Measurements from ENCODE around the gene GPC6.

The GPC6 gene

DNA sequence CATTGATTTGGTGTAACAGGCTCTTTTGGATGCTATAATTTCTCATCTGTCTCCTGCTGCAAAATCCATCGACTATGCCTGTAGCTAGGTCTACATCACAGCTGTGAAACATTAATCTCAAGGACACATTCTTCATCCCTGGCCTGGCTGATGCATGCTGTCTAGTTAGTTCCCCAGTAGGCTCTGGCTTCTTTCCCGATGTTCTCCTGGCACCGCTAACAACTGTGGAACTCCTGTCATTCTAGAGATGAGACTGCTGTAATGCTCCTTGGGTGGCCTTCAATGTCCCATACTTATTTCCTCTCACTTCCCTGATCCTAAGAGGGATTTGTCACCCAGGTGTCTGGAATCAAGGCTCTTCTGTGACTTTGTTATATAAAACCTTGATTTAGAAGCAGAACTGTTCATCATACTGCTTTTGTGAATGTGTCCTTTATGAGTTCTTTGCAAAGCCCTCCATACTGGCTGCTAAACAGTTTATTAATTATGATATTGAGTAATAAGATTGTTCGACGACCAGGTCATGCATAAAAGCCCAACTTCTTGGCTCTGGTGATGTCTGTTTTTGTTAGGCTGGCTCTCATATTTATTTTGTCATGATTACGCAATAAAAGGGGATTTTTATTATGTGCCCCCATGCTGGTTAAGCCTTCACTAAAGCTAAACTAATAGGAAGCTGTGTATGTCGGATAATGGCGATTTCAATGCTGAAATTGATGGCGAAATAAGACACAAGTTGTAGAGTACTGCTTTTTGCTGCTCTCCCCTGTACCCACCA lies 1025.4 kb downstream of the GPC6 start:
- Mint-ChIP-seq H3K27ac (no peak overlapping the region), H3K27me3 (peaks cover 5% of the 10 kb centered on the region), H3K36me3 (ENCODE audit: low read depth) (no peaks in the 10 kb centered on the region), H3K9me3 (peaks cover 10% of the 10 kb centered on the region), H3K4me1 (peaks cover 19% of the 10 kb centered on the region), H3K4me3 (no peak overlapping the region)
- DNase-seq (no peak), ATAC-seq (no peak)

DNA sequence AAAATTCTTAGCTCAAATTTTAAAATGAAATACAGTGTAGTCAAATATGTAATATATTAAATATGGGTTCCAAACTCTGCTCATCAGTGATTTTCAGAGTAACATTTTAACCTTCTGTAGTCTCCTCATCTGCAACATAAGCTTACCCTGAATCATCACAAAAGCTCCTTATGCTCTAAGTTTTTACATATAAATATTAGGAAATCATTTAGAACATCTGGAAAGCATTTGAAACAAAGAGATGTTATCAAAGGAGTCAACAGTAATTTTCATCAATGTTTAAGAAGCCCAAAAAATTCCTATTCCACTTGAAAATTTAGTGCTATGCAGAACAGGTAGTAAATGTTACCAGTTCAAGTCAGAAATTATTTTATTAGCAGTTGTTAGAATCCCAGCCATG lies 1028.1 kb downstream of the GPC6 start:
- ATAC-seq (no peak), DNase-seq (no peak)
- H3K4me3 Mint-ChIP-seq = no peak overlapping the region
- H3K27me3 Mint-ChIP-seq = peaks cover 4% of the 10 kb centered on the region
- no peaks in the 10 kb centered on the region for H3K36me3 Mint-ChIP-seq (ENCODE audit: low read depth)
- H3K27ac Mint-ChIP-seq = no peak overlapping the region
- peaks cover 7% of the 10 kb centered on the region for H3K9me3 Mint-ChIP-seq
- H3K4me1 Mint-ChIP-seq = peaks cover 3% of the 10 kb centered on the region

DNA sequence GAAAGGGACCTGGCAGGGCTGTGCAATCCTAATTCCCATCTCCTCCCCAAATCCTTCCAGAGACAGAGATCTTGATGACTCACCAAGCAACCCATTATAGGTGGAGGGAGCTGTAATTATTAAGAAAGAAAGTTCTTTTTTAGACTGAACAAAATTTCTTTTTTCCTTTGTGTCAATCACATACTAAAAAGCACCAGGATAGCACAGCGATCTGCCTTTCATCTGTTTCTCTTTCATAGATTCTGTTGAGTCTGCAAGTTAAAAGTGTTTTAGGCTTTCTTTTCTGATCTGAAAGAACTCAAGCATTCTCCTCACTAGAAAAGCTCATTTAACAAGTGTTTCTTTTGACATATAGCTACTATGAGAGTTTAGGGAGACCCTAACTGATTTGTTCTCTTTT lies 1030.1 kb downstream of the GPC6 start:
- Mint-ChIP-seq H3K27me3 (no peaks in the 10 kb centered on the region), H3K27ac (no peak overlapping the region), H3K36me3 (ENCODE audit: low read depth) (no peaks in the 10 kb centered on the region), H3K4me3 (no peak overlapping the region), H3K4me1 (peaks cover 3% of the 10 kb centered on the region), H3K9me3 (peaks cover under 1% of the 10 kb centered on the region)
- ATAC-seq (no peak), DNase-seq (no peak)

DNA sequence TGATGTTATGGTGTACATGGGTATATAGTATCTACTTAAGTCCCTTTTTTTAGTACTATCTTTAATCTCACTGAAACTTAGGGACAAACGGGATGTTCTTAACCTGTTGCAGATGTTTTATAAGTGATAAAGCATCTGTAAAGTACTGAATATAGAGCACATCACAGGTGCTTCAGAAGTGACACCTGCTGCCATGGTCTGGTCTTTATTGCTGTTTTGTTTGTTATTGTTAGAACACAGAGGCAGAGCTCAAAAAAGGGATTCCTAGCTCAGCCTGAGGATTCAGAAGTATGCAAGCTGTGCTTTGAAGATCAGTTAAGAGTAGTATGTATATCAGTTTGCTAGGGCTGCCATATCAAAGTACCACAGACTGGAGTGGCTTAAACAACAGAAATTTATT lies 1033.4 kb downstream of the GPC6 start:
- H3K27me3 Mint-ChIP-seq = no peaks in the 10 kb centered on the region
- peaks cover 7% of the 10 kb centered on the region for H3K4me1 Mint-ChIP-seq
- no peak overlapping the region for H3K4me3 Mint-ChIP-seq
- H3K36me3 Mint-ChIP-seq (ENCODE audit: low read depth) = no peaks in the 10 kb centered on the region
- ATAC-seq = no peak
- no peak for DNase-seq
- peaks cover 4% of the 10 kb centered on the region for H3K9me3 Mint-ChIP-seq
- H3K27ac Mint-ChIP-seq = no peak overlapping the region

DNA sequence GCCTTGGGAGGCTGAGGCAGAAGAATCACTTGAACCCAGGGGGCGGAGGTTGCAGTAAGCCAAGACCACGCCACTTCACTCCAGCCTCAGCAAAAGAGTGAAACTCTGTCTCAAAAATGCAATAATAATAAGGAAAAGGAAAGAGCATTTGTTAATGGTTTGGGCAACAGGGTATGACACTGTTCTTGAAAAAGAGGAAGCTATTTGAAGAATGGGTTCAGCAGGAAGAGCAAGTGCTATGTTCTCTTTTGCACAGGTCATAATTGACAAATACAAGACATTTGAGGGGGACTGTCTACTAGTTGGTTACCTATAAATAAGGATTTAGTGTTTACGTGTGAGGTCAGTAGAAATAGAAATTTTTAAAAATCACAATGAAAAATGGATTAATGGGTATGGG lies 1034.6 kb downstream of the GPC6 start:
- Mint-ChIP-seq H3K4me1 (peaks cover 8% of the 10 kb centered on the region), H3K9me3 (peaks cover 4% of the 10 kb centered on the region), H3K36me3 (ENCODE audit: low read depth) (no peaks in the 10 kb centered on the region), H3K27me3 (no peaks in the 10 kb centered on the region), H3K4me3 (no peak overlapping the region), H3K27ac (no peak overlapping the region)
- ATAC-seq (no peak), DNase-seq (no peak)

DNA sequence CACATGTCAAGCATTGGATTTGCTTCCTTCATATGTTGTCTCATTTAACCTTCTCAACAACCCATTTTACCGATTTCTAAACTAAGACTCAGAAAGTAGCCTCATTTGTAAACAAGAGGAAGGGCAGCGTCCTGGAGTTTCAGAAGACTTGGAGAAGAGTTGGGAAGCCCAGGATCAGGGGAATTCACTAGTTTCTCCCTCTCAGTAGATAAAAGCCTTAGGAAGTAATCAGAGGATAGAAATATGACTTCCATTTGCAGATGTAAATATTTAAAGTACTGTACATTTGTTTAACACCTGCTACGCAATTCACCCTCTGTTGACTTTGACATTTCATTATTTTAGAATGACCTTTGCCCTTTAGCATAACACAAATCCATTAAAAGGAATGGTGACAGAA lies 1036.4 kb downstream of the GPC6 start:
- ATAC-seq (no peak), DNase-seq (no peak)
- Mint-ChIP-seq H3K27ac (no peak overlapping the region), H3K27me3 (no peaks in the 10 kb centered on the region), H3K4me1 (peaks cover 8% of the 10 kb centered on the region), H3K4me3 (no peak overlapping the region), H3K36me3 (ENCODE audit: low read depth) (no peaks in the 10 kb centered on the region), H3K9me3 (peaks cover 4% of the 10 kb centered on the region)

DNA sequence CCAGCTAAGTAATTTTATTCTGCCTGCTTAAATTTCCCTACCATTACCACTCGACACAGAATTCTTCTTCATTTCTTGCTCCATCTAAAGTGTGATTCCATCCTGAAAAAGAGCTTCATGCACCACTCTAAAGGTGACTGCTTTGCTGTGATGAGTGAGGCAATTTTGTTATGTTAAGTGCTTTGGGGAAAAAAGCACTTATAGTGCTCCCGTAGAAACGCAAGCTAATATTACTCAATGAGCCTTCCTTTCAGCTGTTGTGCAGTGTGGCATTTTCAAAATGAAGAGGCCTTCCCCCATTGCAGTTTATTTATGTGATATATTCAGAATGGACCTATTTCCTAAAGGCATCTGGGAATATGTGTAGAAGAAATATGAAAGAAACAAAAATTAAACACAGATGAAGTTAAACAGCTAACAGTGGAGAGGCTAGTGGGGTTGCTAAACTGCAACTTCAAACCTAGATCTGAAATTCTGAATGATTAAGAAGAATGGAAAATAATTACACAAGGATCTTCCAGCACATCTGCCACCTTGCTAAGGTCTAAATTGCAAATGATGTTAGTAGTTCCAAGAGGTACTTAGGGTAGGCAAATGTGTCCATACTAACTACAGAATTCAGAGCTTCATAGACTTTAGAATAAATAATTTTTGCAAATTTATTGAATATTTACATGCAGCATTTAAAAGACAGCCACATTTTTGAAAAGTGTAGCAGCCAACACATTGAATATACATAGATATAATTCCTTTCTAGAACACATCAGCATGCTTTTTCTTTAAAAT lies 1041.2 kb downstream of the GPC6 start:
- Mint-ChIP-seq H3K4me3 (no peak overlapping the region), H3K27me3 (no peaks in the 10 kb centered on the region), H3K27ac (no peak overlapping the region), H3K4me1 (peaks cover 4% of the 10 kb centered on the region), H3K9me3 (no peaks in the 10 kb centered on the region), H3K36me3 (ENCODE audit: low read depth) (no peaks in the 10 kb centered on the region)
- ATAC-seq (no peak), DNase-seq (no peak)

DNA sequence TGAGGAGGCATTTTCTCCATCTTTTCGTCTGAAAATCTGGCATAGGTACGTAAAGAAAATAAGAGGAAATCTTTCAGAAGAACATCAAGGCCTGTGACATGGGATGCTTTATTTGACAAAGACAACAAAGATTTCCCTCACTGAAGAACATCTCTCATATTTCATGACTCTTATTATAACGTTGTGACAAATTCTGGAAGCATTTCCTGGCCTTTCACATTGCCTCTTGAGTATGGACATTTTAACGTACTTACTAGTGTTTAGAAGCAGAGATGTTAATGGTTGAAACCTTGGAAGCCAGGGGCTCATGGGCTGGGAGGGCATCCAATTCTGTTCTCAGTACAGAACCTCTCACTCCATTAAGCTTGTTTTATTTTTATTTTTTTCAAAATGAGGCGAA lies 1042.1 kb downstream of the GPC6 start:
- Mint-ChIP-seq H3K27ac (no peak overlapping the region), H3K27me3 (no peaks in the 10 kb centered on the region), H3K4me3 (no peak overlapping the region), H3K36me3 (ENCODE audit: low read depth) (no peaks in the 10 kb centered on the region), H3K4me1 (peaks cover 4% of the 10 kb centered on the region), H3K9me3 (no peaks in the 10 kb centered on the region)
- ATAC-seq (no peak), DNase-seq (no peak)

DNA sequence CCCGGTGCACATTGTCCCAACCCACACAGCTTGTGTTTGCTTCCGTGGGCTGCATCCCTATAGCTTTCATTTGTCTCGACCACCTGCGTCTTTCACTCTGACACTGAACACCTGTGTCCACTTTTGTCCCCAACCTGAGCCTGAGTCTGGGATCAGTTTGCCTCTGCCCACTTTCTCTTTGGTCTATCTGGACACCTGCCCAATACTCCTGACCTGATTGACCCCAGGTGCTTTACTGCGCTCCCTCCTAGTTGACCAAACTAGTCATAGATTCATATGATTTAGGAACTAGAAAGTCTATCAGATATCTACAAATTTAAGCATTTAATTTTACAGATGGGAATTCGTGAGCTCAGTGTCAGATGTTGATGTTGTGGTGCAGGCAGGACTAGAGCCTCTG lies 1043.0 kb downstream of the GPC6 start:
- Mint-ChIP-seq H3K36me3 (ENCODE audit: low read depth) (no peaks in the 10 kb centered on the region), H3K27ac (no peak overlapping the region), H3K9me3 (no peaks in the 10 kb centered on the region), H3K4me1 (peaks cover 4% of the 10 kb centered on the region), H3K4me3 (no peak overlapping the region), H3K27me3 (no peaks in the 10 kb centered on the region)
- ATAC-seq = no peak
- no peak for DNase-seq

DNA sequence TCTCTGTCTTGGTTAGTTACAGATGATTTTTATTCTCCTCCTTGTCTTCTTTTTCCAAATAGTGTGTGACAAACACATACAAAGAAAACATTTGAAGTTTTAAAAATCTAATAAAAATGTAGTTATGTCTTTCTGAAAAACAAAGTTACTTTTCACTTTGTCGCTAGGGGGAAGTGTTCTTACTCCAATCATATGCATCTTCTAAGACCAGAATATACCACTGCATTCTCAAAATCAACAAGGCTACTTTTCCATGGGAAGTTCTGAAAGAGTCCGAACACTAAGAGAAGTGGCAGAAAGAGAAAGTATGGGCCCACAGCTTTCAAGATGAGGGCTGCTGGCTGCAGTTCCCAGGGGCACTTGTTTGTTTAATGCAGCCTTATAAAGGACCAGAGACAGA lies 1043.9 kb downstream of the GPC6 start:
- no peak for ATAC-seq
- H3K27ac Mint-ChIP-seq = no peak overlapping the region
- no peak for DNase-seq
- H3K9me3 Mint-ChIP-seq = no peaks in the 10 kb centered on the region
- no peaks in the 10 kb centered on the region for H3K27me3 Mint-ChIP-seq
- H3K36me3 Mint-ChIP-seq (ENCODE audit: low read depth) = no peaks in the 10 kb centered on the region
- peaks cover 2% of the 10 kb centered on the region for H3K4me1 Mint-ChIP-seq
- no peak overlapping the region for H3K4me3 Mint-ChIP-seq

DNA sequence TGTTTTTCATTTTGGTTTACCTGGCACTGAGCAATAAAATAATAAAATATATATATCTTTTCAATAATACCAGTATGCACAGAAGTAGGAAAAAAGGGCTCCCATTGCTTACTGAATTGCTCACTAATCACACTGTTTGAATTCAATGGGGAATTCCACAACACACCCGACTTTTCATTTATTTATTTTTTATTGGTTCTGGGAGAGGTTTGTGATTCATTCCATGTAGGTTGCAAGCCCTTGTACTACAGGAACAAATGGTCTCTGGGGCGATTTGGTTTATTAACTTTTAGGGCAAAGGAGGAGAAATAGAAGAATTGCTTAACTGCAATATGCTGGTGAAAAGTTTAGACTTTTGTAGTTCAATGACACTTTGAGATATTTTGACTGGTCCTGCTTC lies 1045.4 kb downstream of the GPC6 start:
- Mint-ChIP-seq H3K4me1 (peaks cover 2% of the 10 kb centered on the region), H3K9me3 (no peaks in the 10 kb centered on the region), H3K27ac (no peak overlapping the region), H3K4me3 (no peak overlapping the region), H3K36me3 (ENCODE audit: low read depth) (no peaks in the 10 kb centered on the region), H3K27me3 (no peaks in the 10 kb centered on the region)
- ATAC-seq = no peak
- no peak for DNase-seq

DNA sequence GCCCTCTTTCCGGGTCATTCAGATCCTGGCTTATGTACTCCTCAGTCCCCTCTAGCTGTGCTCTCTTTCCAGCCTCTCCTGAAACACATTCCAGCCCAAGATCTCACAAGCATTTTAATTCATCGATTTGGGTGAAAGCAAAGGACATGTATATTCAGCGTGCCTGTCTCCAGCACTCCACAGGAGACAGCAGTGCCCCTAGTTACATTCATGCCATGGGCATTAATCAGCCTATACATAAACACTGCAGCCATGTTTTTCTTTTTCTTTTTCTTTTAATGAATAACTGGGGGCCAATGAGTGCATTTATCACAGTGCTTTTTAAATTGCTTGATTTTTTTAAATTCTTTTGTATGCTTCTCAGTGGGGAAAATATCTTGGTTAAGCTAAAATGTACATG lies 1053.7 kb downstream of the GPC6 start:
- no peak for ATAC-seq
- H3K4me3 Mint-ChIP-seq = no peak overlapping the region
- no peaks in the 10 kb centered on the region for H3K27me3 Mint-ChIP-seq
- H3K9me3 Mint-ChIP-seq = peaks cover 8% of the 10 kb centered on the region
- DNase-seq = no peak
- H3K36me3 Mint-ChIP-seq (ENCODE audit: low read depth) = no peaks in the 10 kb centered on the region
- no peaks in the 10 kb centered on the region for H3K4me1 Mint-ChIP-seq
- H3K27ac Mint-ChIP-seq = no peak overlapping the region

DNA sequence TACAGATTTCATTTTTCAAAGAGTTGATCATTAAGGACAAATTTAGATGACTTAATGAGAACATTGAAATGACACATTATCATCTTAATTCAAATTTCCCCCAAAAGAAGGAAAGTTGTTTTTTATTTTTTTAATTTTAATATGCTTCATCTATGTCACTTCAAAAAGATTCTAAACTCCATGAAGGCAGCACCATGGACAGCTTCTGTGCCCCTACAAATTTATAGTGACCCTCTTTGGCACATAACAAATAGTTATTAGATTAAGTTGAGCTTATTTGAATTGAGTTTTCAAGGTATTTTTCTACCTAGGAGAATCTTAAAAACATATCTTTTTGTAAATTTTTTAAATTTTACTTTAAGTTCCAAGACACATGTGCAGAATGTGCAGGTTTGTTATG lies 1054.2 kb downstream of the GPC6 start:
- DNase-seq = no peak
- Mint-ChIP-seq H3K27me3 (no peaks in the 10 kb centered on the region), H3K4me1 (no peaks in the 10 kb centered on the region), H3K27ac (no peak overlapping the region), H3K36me3 (ENCODE audit: low read depth) (no peaks in the 10 kb centered on the region), H3K4me3 (no peak overlapping the region), H3K9me3 (peaks cover 8% of the 10 kb centered on the region)
- no peak for ATAC-seq

DNA sequence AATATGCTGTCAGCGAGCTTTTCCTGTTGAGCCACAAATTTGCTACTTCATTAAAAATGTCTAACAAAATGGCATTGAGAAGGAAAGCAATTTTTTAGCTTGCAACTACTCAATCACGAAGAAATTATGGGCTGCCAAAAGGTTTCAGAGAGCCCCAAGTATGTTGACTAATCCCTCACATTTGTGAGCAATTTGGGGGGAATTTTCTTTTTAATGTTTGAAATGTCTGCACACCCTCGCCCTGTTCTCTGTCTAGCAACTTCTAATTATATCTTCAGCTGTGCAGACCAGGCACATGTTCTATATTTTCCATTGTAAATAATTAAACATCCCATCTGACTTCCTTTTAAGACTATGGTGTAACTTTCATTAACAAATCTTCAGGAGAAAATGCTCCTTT lies 1060.0 kb downstream of the GPC6 start:
- DNase-seq (no peak), ATAC-seq (no peak)
- H3K27ac Mint-ChIP-seq = no peak overlapping the region
- H3K36me3 Mint-ChIP-seq (ENCODE audit: low read depth) = no peaks in the 10 kb centered on the region
- no peaks in the 10 kb centered on the region for H3K9me3 Mint-ChIP-seq
- H3K27me3 Mint-ChIP-seq = no peaks in the 10 kb centered on the region
- no peak overlapping the region for H3K4me3 Mint-ChIP-seq
- H3K4me1 Mint-ChIP-seq = no peaks in the 10 kb centered on the region

DNA sequence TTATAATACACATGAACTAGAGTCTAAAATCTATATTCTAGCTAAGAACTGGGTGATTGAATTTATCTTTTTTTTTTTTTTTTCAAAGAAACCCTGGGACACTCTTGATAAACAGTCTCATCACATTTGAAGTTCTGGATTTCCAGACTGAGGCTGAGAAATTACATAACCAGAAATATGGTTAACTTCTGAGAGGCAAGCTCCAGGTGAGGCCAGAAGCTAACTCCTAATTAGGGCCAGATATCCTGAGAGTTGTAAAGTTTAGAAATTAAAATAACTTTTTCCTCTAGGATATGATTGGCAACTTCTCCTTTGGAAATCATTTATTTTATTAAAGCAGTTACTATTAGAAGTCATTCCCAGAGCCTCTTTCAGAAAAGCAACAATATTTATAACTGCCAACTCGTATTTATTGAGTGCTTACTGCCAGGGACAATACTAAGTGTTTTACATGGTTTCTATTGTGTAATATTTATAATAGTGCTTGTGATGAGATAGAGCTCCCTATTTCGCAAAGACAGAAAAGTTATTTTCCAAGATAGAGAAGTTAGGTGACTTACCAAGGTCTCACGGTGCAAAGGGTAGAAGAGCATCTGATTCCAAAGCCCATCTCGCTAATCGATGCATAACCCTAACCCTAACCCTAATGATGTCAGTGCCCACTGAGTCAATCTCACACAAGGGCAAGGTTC lies 1065.2 kb downstream of the GPC6 start:
- Mint-ChIP-seq H3K4me1 (peaks cover 5% of the 10 kb centered on the region), H3K9me3 (no peaks in the 10 kb centered on the region), H3K27ac (no peak overlapping the region), H3K36me3 (ENCODE audit: low read depth) (no peaks in the 10 kb centered on the region), H3K4me3 (no peak overlapping the region), H3K27me3 (no peaks in the 10 kb centered on the region)
- ATAC-seq (no peak), DNase-seq (no peak)

Data from activated naive CD8-positive, alpha-beta T cell treated with anti-CD3 and anti-CD28 coated beads, Interleukin-2, amount 50 U/mL, for 24 hours (primary cell).